GM12875 (cell line): ENCODE results near the gene CGB8.
"Not testable (repeated sequence)": the region's sequence is repeated elsewhere in the genome, so short reads cannot be mapped to it uniquely, and the experiment has no call there.

ENCODE experiments used
- H3K4me3 ChIP-seq: one replicate; pipeline ENCODE4 v1.5.1; 2011; ENCODE audit warnings: low read depth, low read length, control low read depth
- TF ChIP-seq, protein P1 (sequence below): IDR thresholded peaks from 2 replicates; pipeline ENCODE4 v1.5.1; 2011; ENCODE audit warnings: low read depth, mild to moderate bottlenecking, control low read depth, inconsistent platforms, low read length, moderate library complexity, borderline replicate concordance; ENCODE audit not compliant: insufficient read depth

CGB8 gene

DNA sequence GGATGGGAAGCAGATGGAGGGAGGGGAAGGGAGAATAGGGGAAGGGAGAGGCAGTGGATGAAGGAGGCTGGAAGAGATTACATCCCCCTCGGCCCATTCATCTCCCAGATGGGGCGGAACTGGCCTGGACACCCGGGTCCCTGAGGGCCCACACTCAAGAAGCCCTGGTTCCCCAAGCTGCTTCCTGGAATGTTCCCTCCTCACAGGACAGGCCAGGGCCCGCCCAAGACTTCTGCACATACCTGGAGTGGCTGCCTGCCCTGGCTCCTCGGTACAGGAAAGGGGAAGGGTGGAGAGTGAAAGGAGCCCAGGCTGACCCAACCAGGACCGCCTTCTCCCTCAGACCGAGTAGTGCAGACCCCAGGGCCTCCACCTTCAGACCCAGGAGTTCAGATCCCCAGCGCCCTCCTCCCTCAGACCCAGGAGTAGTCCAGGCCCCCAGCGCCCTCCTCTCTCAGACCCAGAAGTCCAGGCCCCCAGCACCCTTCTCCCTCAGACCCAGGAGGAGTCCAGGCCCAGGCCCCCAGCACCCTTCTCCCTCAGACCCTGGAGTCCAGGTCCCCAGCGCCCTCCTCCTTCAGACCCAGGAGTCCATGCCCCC is 15.2 kb upstream of the CGB8 start:
- H3K4me3 ChIP-seq, result no peak overlapping the region

DNA sequence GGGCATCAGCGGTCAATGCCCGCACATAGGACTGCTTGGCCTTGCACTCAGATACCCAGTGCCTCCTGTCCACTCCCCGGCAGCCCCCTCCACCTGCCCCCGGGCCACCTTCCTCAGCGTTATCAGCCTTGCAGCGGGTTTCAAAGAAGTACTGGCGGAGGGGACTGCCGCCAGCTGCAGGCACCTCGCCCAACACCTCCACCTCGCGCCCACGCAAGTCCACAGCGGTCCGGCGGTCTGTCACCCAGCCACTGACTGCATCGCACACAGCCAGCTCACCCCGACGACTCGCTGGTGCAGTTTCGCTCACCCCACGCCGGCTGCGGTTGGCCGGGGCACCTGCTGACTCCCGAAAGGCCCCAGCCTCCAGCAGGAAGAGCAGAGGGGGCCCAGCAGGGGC is 12.5 kb upstream of the CGB8 start:
- TF ChIP-seq, protein P1, sequence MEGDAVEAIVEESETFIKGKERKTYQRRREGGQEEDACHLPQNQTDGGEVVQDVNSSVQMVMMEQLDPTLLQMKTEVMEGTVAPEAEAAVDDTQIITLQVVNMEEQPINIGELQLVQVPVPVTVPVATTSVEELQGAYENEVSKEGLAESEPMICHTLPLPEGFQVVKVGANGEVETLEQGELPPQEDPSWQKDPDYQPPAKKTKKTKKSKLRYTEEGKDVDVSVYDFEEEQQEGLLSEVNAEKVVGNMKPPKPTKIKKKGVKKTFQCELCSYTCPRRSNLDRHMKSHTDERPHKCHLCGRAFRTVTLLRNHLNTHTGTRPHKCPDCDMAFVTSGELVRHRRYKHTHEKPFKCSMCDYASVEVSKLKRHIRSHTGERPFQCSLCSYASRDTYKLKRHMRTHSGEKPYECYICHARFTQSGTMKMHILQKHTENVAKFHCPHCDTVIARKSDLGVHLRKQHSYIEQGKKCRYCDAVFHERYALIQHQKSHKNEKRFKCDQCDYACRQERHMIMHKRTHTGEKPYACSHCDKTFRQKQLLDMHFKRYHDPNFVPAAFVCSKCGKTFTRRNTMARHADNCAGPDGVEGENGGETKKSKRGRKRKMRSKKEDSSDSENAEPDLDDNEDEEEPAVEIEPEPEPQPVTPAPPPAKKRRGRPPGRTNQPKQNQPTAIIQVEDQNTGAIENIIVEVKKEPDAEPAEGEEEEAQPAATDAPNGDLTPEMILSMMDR, result no peak
- H3K4me3 ChIP-seq, result no peak overlapping the region

More for the DNA sequence above, 15.2 kb upstream of the CGB8 start:
- TF ChIP-seq, protein P1, result no peak

DNA sequence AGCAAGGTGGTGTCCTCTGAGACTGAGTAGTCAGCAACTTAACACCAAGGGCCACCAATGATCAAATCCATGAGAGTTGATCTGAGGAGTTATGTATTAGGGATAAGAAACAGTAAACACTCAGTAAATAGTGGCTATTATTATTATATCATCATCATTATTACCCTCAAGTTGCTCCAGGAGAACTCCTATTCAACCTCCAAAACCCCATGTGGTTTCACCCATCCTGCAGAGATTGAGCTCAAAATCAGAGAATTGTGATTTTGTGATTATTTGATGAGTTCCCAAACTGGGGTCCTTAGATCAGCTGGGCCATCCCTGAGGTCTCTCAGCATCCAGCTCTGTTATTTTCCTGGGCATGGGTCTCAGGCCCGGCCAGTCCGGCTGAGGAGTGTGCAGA is 12.1 kb upstream of the CGB8 start:
- H3K4me3 ChIP-seq, result no peak overlapping the region
- TF ChIP-seq, protein P1, result no peak

DNA sequence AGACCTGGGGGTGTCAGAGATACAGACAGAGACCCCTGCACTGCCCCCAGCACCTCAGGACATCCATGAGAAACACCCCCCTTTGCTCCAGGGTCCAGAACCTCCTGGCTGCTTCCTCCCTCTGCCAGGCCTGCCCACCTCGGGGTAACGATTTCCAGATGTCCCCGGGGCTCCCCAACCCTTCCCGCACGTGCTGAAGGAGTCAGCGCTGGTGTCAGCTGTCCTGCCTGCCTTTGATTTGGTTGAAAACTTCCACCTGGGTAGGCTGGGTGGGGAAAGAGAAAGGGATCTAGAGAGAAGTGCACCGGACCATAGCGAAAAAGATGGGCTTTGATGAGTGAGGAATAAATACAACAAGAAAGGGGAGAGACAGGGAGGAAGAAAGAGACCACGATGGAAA is 10.1 kb upstream of the CGB8 start:
- no peak overlapping the region for H3K4me3 ChIP-seq
- TF ChIP-seq, protein P1, result no peak

DNA sequence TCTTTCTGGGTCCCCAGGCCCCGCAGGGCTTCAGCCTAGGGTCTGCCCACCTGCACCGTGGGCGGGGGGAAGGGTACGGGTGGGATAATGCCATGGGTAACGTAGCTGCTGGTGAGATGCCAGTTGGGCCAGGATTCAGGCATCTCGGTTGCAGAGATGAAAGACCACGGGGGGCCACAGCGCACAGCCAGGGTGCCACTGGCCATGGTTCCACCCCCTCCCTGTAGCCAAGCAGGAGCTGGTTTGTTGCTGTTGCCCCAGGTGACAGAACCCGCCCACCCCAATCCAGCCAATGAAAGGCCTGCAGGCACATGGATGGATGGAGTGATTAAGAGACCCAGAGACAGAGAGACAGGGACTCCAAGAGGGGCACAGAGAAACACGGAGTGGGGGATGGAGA is 9.7 kb upstream of the CGB8 start:
- H3K4me3 ChIP-seq, result no peak overlapping the region
- TF ChIP-seq, protein P1, result no peak

DNA sequence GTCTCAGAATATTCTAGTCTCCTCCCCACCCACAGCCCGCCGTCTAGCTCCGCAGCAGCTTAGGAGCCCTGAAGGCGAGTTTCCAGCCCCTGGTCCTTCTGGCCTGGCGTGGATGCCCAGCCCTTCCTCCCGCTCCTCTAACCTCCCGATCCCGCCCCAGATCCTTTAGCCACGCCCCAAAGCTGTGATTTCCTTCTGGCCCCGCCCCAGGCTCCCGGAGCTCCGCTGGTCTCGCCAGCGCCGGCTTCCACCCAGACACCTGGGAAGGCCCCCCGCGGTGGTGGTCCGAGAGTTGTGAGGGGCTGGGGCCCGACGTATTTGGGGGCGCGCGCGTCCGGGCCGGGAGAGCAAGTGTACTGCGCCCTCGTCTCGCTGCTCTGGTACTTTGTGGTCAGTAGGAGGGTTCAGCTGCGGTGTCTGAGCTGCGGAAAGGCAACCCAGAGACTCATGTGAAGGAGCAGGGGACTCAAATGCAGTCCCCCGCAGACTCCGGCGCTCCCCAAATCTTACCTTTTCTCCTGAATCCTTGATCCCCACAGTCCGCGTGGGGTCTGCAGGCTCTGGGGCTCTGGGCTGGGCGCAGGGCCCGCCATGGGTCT is 8.8 kb upstream of the CGB8 start, which contains the start of gene CGB7:
Gene CGB7 (minus strand): TSS at position 114 of the 599 bp plus-strand sequence. CDS start 2,374 bp downstream, outside the sequence.
- no peak within 1 kb of the TSS for H3K4me3 ChIP-seq

DNA sequence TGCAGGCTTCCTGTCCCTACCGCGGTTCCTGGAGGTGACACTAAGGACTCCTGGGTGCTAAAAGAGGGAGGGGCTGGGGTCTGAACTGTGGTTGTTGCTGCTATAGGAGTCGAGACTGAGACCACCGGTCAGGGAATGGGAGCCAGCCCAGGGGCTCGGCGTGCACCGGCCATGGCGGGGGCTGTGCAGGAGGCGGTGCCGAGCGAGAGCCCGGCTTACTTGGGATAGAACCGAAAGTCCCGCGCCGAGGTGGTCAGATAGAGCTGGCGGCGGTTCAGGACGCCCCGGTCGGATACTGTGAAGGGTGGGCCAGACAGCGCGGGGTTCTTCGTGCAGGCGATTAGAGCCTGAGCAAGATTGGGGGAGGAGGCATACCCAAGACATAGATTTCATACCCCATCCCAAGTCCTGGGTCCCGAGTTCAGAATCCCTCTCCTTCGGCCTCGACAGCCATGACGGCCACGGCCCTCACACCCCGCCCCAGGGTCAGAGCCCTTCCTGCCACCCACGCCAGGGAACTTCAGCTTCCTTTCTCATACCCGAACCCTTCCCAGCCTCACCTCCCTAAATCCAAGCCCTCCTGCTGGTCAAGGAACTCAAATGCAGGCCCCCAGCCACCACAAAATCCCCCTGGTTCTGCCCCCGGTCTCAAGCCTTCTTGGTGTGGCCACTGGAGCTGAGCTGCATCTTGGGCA is 8.1 kb upstream of the CGB8 start:
- not testable (repeated sequence) for H3K4me3 ChIP-seq

More for the DNA sequence above, 8.8 kb upstream of the CGB8 start, which contains the start of gene CGB7:
- TF ChIP-seq, protein P1, result no peak
